ENCODE results near the gene MDC1. TPM values are rescaled to one million over a fixed set of nuclear protein-coding genes. Genes with fewer than 3 reads are reported as not detected.
A peak's percentile ranks its signal among the peaks of the same experiment; 100 is the strongest.

Gene MDC1
- total RNA-seq, 1 donor from 2014 or later: 24.5 TPM

GRCh38 chr6:30709101-30709868, 7.8 kb downstream of the MDC1 start:
- intact Hi-C loops (cut with DNase I): no loop called here
- no peaks in the 10 kb centered on the region for H3K27me3 ChIP-seq (ENCODE audit: low read depth)
- ATAC-seq (no peak), DNase-seq (peak; percentile 9)
- H3K4me1 ChIP-seq: no peaks in the 10 kb centered on the region
- no peaks in the 10 kb centered on the region for H3K9me3 ChIP-seq
- H3K27ac ChIP-seq: no peak overlapping the region
- TF ChIP-seq CTCF (IDR thresholded peaks at IDR 0.05): no peak
- peaks cover 88% of the 10 kb centered on the region for H3K36me3 ChIP-seq
- no peak overlapping the region for H3K4me3 ChIP-seq

- no peaks in the 10 kb centered on the region for H3K9me3 ChIP-seq
- DNase-seq (no peak), ATAC-seq (no peak)
- H3K36me3 ChIP-seq: peaks cover 84% of the 10 kb centered on the region
- H3K4me1 ChIP-seq: no peaks in the 10 kb centered on the region
- TF ChIP-seq CTCF (IDR thresholded peaks at IDR 0.05): no peak
- H3K27me3 ChIP-seq (ENCODE audit: low read depth): no peaks in the 10 kb centered on the region
- intact Hi-C loops (cut with DNase I): no loop called here
- H3K4me3 ChIP-seq: no peak overlapping the region
- no peak overlapping the region for H3K27ac ChIP-seq
Observed at GRCh38 chr6:30707281-30707850, 9.7 kb downstream of the MDC1 start.

GRCh38 chr6:30705620-30706019, 11.5 kb downstream of the MDC1 start:
- Histone ChIP-seq H3K27me3 (ENCODE audit: low read depth) (no peaks in the 10 kb centered on the region), H3K4me3 (no peak overlapping the region), H3K36me3 (peaks cover 68% of the 10 kb centered on the region), H3K9me3 (no peaks in the 10 kb centered on the region), H3K4me1 (no peaks in the 10 kb centered on the region), H3K27ac (no peak overlapping the region)
- DNase-seq (peak; percentile 8), ATAC-seq (no peak)
- TF ChIP-seq CTCF (IDR thresholded peaks at IDR 0.05): no peak
- intact Hi-C loops (cut with DNase I): no loop called here

GRCh38 chr6:30703821-30704220, 13.3 kb downstream of the MDC1 start:
- Histone ChIP-seq H3K27ac (no peak overlapping the region), H3K9me3 (no peaks in the 10 kb centered on the region), H3K4me1 (no peaks in the 10 kb centered on the region), H3K4me3 (no peak overlapping the region), H3K36me3 (peaks cover 60% of the 10 kb centered on the region), H3K27me3 (ENCODE audit: low read depth) (no peaks in the 10 kb centered on the region)
- intact Hi-C loops (cut with DNase I): no loop called here
- no peak for TF ChIP-seq CTCF (IDR thresholded peaks at IDR 0.05)
- DNase-seq (peak; percentile 20), ATAC-seq (no peak)

GRCh38 chr6:30703011-30703410, 14.1 kb downstream of the MDC1 start:
- peak; percentile 20 for DNase-seq

More at GRCh38 chr6:30703011-30703410, 14.1 kb downstream of the MDC1 start:
- no peak overlapping the region for H3K27ac ChIP-seq
- no peak for TF ChIP-seq CTCF (IDR thresholded peaks at IDR 0.05)
- no peaks in the 10 kb centered on the region for H3K27me3 ChIP-seq (ENCODE audit: low read depth)
- H3K4me1 ChIP-seq: no peaks in the 10 kb centered on the region
- H3K9me3 ChIP-seq: no peaks in the 10 kb centered on the region
- peaks cover 52% of the 10 kb centered on the region for H3K36me3 ChIP-seq
- no peak overlapping the region for H3K4me3 ChIP-seq
- intact Hi-C loops (cut with DNase I): no loop called here
- ATAC-seq: no peak

All from lower lobe of right lung (tissue), 2 donors.